Small intestine (tissue), 7 donors: ENCODE results near the gene TNFRSF12A. TPM values are rescaled to one million over a fixed set of nuclear protein-coding genes. Genes with fewer than 3 reads are reported as not detected.

Experiments used
- DNase-seq, 2 donors: peaks; one replicate each; pipeline versions ENCODE4 v3.0.0 to v3.0.0-alpha.2; 2013
- FAIRE-seq: peaks from 2 replicates; lab custom pipeline; 2012; peaks lifted over from hg19 to GRCh38; lab: Jason Lieb, UNC
- H3K27ac ChIP-seq, 3 donors: one replicate each; pipeline ENCODE4 v1.5.1; 2013; ENCODE audit warnings: low read length in 2 of 3, mild to moderate bottlenecking in 2 of 3, control low read depth in 1 of 3, inconsistent platforms in 1 of 3, low read depth in 1 of 3, moderate library complexity in 1 of 3
- H3K27me3 ChIP-seq, 3 donors: one replicate each; pipeline ENCODE4 v1.6.1; 2013; ENCODE audit warnings: low read length in 3 of 3, inconsistent platforms in 1 of 3; ENCODE audit not compliant: control insufficient read depth in 3 of 3, insufficient read depth in 3 of 3
- H3K36me3 ChIP-seq, 3 donors: one replicate each; pipeline ENCODE4 v1.6.1; 2013; ENCODE audit warnings: low read length in 3 of 3, inconsistent platforms in 1 of 3, low read depth in 1 of 3, mild to moderate bottlenecking in 1 of 3, moderate library complexity in 1 of 3; ENCODE audit not compliant: control insufficient read depth in 3 of 3, insufficient read depth in 2 of 3
- H3K4me1 ChIP-seq, 3 donors: one replicate each; pipeline ENCODE4 v1.6.1; 2013; ENCODE audit warnings: low read length in 2 of 3, inconsistent platforms in 1 of 3, low read depth in 1 of 3, mild to moderate bottlenecking in 1 of 3, moderate library complexity in 1 of 3; ENCODE audit not compliant: control insufficient read depth in 3 of 3, insufficient read depth in 2 of 3
- H3K4me3 ChIP-seq, 3 donors: one replicate each; pipeline ENCODE4 v1.5.1; 2013; ENCODE audit warnings: low read length in 3 of 3, control low read depth in 1 of 3, inconsistent platforms in 1 of 3, low read depth in 1 of 3, mild to moderate bottlenecking in 1 of 3, moderate library complexity in 1 of 3
- H3K9me3 ChIP-seq, 2 donors: one replicate each; pipeline ENCODE4 v1.6.1; 2013; ENCODE audit warnings: low read depth in 1 of 2, low read length in 1 of 2; ENCODE audit not compliant: control insufficient read depth in 2 of 2, insufficient read depth in 1 of 2
- WGBS, 3 donors: extraction: QIAGEN DNeasy Blood & Tissue Kit; methylation state at CpG; one replicate each; pipeline ENCODE4 v1.1.7; 2013; 5-methylcytosine and 5-hydroxymethylcytosine counted together
- polyA plus RNA-seq, 4 donors: library from polyadenylated mRNA; stranded (reverse) in 3 of 4; unstranded in 1 of 4; fragments of 200-250 nt in 3 of 4; fragments of 120-200 nt in 1 of 4; gene quantifications; one replicate each; pipeline versions ENCODE4 v1.2.1 to v1.2.3, GENCODE V29; 2013
- donor health status: healthy with polysubstance abuse.
- donor health status: control.
- donor health status: control.
- donor health status: Bipolar disorder and iron deficiency.
- donor health status: healthy.

Gene TNFRSF12A
- polyA plus RNA-seq, 4 donors, result 27.4 to 259 (median 80.2) TPM

DNA sequence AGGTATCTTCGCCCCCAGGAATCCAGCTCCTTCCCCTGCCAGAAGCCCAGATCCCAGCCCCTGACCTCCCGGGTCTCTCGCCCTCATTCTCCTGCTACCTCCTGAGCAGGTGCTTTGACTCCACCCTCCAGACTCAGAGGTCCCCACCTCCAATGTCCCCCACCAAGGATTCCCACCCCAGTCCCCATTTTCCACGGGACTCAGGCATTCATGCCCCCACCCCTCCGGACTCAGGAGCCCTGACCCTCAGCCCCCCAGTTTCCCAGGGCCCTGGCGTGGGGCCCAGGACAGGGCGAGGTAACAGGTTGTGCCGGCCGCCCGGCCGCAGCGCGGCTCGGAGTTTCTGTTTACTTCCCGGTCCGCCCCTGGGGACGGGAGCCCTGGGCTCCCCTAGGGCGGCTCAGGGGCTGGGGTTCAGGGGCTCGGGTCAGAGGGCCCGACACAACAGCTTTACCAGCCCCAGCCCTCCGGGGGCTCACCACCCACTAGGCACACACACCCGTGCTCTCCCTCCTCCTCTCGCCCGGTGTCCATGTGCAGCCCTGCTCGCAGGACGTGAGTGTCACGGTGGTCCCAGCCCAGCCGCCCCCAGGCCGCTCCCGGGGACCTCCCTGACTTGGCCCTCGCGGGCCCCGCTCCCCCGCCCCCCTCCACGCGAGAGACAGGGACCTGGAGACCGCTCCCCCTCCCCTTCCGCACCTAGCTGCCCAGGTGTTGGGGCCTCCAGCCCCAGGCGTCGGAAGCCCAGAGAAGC is 16.0 kb downstream of the TNFRSF12A start:
- Histone ChIP-seq H3K27me3 (peaks cover 0 to 33% (median 16%) of the 10 kb centered on the region in 3 donors), H3K36me3 (peaks cover 0 to 4% (median 0%) of the 10 kb centered on the region in 3 donors), H3K9me3 (no peaks in the 10 kb centered on the region), H3K27ac (peak overlapping the region in 2 of 3 donors; percentile 8 to 50), H3K4me3 (peak overlapping the region; percentile 57 to 75 (median 59)), H3K4me1 (peaks cover 0 to 23% (median 0%) of the 10 kb centered on the region in 3 donors)
- FAIRE-seq (no peak), DNase-seq (peak; percentile 66 to 71)
- WGBS, 3 donors, result 1 to 3% (median 2%) methylated on average over 31 to 40 of the region's 40 CpGs

DNA sequence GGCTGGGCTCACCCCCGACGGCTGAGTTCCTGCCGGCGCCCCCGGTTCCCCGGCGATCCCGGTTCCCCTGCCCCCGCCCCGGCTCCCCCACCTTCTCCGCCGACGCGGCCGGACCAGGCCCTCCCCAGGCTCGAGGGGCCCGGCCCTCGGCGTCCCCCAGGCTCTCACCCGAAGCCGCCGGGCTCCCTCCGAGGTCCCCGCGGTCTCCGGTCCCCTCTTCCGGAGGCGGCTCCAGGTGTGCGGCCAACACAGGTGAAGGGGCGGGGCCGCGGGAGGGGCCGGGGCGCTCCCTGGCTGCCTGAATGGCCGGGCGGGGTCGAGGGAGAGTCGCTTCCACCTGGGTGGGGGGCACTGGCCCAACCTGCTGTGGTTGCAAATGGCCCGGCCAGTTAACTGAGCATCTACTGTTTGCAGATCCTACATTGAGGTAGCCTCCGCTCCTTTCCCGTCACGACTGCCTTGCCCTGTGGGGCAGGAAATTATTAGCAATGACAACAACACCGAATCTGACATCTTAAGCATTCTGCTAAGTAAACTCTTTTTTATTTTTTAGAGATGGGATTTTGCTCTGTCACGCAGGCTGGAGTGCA is 16.7 kb downstream of the TNFRSF12A start, which contains the start of gene BICDL2:
TSS of gene BICDL2 (minus strand) at position 219 of the 590 bp plus-strand sequence. CDS start 1,448 bp downstream, outside the sequence.
- Histone ChIP-seq H3K27me3 (peaks cover 0 to 33% (median 16%) of the 10 kb centered on the region in 3 donors), H3K9me3 (no peaks in the 10 kb centered on the region), H3K4me1 (peaks cover 0 to 23% (median 0%) of the 10 kb centered on the region in 3 donors), H3K4me3 (peak within 1 kb of the TSS; percentile 57 to 75 (median 59)), H3K27ac (peak within 1 kb of the TSS in 2 of 3 donors; percentile 42 to 50), H3K36me3 (peaks cover 0 to 4% (median 0%) of the 10 kb centered on the region in 3 donors)
- WGBS, 3 donors, result 4 to 6% (median 5%) methylated on average over 27 to 44 of the region's 44 CpGs
- no peak for FAIRE-seq
- peak; percentile 77 to 82 for DNase-seq

DNA sequence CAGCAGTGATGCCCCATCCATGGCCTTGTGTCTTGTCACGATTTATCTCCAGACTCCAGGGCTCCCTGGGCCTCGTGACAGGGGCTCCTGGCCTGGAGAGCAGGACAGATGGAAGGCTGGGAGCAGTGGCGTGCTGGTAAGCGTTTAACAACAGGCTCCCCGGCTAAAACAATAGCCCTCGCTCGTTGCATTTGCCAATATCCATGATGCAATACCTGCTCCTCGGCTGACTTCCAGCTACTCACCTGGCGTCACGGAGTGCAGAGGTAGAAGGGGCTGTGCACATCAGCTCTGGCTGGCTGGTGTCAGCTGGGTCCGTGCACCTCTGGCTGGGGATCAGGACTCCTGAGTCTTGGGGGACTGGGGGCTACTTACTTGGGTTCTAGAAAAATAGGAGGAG is 18.1 kb downstream of the TNFRSF12A start:
- H3K9me3 ChIP-seq, result no peaks in the 10 kb centered on the region
- H3K4me1 ChIP-seq, result peaks cover 0 to 20% (median 0%) of the 10 kb centered on the region in 3 donors
- DNase-seq (peak; percentile 72 to 81), FAIRE-seq (no peak)
- peaks cover 0 to 39% (median 16%) of the 10 kb centered on the region in 3 donors for H3K27me3 ChIP-seq
- WGBS, 3 donors, result 15 to 34% (median 15%) methylated on average over 11 of the region's 11 CpGs
- peaks cover 0 to 4% (median 0%) of the 10 kb centered on the region in 3 donors for H3K36me3 ChIP-seq
- H3K27ac ChIP-seq, result peak overlapping the region in 1 of 3 donors; percentile 38
- no peak overlapping the region for H3K4me3 ChIP-seq

DNA sequence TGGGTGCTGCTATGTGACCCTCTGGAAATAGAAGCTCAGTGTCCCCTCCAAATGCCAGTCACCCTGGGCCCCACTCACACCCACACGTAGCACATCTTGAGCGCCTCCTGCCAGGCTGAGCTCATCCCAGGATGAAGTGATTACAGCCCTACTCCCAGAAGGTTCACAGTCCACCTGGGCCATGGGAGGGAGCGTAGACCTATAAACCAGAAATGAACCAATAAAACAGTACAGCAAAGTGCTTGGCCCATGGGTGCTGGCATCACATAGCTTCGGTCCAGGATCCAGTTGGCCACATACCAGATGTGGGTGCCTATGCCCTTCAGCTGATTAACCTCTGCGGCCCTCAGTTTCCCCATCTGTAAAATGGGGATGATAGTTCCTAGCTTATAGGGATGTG is 18.7 kb downstream of the TNFRSF12A start:
- WGBS, 3 donors, result 17 to 60% (median 43%) methylated on average over 5 of the region's 5 CpGs
- Histone ChIP-seq H3K4me1 (peaks cover 0 to 20% (median 0%) of the 10 kb centered on the region in 3 donors), H3K4me3 (no peak overlapping the region), H3K27ac (peak overlapping the region in 1 of 3 donors; percentile 38), H3K27me3 (peaks cover 0 to 45% (median 16%) of the 10 kb centered on the region in 3 donors), H3K36me3 (peaks cover 0 to under 1% (median 0%) of the 10 kb centered on the region in 3 donors), H3K9me3 (no peaks in the 10 kb centered on the region)
- FAIRE-seq (no peak), DNase-seq (peak; percentile 82 to 90)

DNA sequence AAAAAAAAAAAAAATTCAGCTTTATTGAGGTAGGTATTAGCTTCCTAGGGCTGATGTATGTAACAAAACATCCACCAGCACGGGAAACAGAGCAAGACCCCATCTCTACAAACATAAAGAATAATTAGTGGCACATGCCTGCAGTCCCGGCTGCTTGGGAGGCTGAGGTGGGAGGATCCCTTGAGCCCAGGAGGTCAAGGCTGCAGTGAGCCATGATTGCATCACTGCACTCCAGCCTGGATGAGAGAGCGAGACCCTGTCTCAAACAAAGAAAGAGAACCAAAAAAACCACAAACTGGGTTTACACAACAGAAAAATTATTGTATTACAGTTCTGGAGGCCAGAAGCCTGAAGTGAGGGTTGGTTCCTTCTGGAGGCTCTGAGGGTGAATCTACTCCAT is 22.2 kb downstream of the TNFRSF12A start:
- Histone ChIP-seq H3K4me3 (no peak overlapping the region), H3K36me3 (no peaks in the 10 kb centered on the region), H3K4me1 (peaks cover 0 to 21% (median 3%) of the 10 kb centered on the region in 3 donors), H3K27me3 (peaks cover 0 to 62% (median 28%) of the 10 kb centered on the region in 3 donors), H3K27ac (no peak overlapping the region), H3K9me3 (peaks cover 0 to 2% of the 10 kb centered on the region in 2 donors)
- FAIRE-seq, result no peak
- no peak for DNase-seq
- whole genome bisulfite sequencing, 3 donors, result 86 to 90% (median 86%) methylated on average over 3 of the region's 3 CpGs

DNA sequence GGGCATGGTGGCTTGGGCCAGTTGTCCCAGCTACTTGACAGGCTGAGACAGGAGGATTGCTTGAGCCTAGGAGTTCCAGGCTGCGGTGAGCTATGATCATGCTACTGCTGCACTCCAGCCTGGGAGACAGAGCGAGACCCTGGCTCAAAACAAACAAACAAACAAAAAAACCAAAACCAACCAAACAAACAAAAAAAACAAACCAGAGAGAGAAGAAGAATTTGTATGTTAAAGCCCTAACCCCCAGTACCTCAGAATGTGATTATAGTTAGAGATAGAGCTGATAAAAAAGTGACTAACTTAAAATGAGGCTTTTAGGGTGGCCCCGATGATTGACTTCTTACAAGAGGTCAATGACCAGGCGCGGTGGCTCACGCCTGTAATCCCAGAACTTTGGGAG is 24.5 kb downstream of the TNFRSF12A start:
- FAIRE-seq, result no peak
- Histone ChIP-seq H3K36me3 (no peaks in the 10 kb centered on the region), H3K9me3 (peaks cover 0 to 2% of the 10 kb centered on the region in 2 donors), H3K27me3 (peaks cover 0 to 79% (median 17%) of the 10 kb centered on the region in 3 donors), H3K4me1 (peaks cover 0 to 7% (median 3%) of the 10 kb centered on the region in 3 donors), H3K27ac (no peak overlapping the region), H3K4me3 (no peak overlapping the region)
- WGBS, 3 donors, result 76 to 88% (median 83%) methylated on average over 6 of the region's 6 CpGs
- no peak for DNase-seq

DNA sequence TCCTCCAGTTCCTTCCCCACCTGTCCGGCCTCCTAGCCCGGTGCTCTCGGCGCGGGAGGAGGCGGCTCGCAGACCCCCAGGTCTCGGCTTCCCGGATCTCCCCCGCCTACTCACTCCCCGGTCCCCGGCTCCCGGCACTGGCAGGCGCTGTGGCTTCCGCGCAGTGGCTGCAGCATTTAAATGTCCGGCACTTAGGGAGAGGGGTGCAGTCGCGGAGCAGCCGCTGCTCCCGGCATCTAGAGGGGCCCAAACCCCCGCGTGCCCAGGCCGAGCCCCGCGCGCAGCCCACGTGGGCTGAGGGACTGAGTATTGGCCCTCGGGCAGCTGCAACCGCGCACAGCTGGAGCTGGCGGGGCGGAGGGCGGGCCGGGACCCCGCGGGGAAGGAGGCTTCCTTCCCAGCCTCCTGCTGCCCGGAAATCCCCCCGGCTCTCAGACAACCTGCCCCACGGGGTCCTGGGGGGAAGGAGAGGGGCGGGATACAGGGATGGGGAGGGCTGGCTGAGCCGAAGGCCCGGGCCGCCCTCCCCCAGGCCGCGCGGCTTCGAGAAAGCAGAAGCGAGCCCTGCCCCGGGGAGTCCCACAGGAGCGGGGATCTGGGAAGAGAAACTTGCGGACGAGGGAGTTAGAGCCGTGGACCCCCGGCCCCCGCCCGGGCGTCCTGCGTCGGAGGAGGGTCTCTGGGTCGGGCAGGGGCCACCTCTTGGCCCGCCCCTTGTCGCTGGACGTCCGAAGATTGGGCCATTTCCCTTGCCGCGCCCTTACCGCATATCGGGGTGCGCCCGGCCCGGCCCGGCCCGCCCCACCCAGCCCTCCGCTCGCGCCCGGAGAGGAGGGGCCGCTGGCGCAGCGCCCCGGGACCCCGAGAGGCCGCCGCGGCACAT is 25.8 kb downstream of the TNFRSF12A start, which contains the start of gene MMP25:
TSS of gene MMP25 (plus strand) at position 804 of the 883 bp plus-strand sequence. CDS start 357 bp downstream, outside the sequence.
- Histone ChIP-seq H3K27ac (no peak within 1 kb of the TSS), H3K9me3 (peaks cover 0 to 2% of the 10 kb centered on the region in 2 donors), H3K4me3 (peak within 1 kb of the TSS in 2 of 3 donors; percentile 30 to 43), H3K4me1 (peaks cover 0 to 7% (median 3%) of the 10 kb centered on the region in 3 donors), H3K27me3 (peaks cover 0 to 92% (median 12%) of the 10 kb centered on the region in 3 donors), H3K36me3 (no peaks in the 10 kb centered on the region)
- WGBS, 3 donors, result 0 to 1% (median 1%) methylated on average over 55 to 86 of the region's 86 CpGs
- DNase-seq, result peak in 1 of 2 donors; percentile 48
- no peak for FAIRE-seq
